NCI-H2107 treated with DMSO at 0.1 percent for 48 hours (cell line): ENCODE data around the gene LINGO3.
"Not testable (repeated sequence)": the region's sequence is repeated elsewhere in the genome, so short reads cannot be mapped to it uniquely, and the experiment has no call there.

Experiments
- DNase-seq: peaks from one replicate; lab custom pipeline; 2025; ENCODE audit not compliant: unreplicated experiment; lab: John Stamatoyannopoulos, UW

LINGO3 gene

DNA sequence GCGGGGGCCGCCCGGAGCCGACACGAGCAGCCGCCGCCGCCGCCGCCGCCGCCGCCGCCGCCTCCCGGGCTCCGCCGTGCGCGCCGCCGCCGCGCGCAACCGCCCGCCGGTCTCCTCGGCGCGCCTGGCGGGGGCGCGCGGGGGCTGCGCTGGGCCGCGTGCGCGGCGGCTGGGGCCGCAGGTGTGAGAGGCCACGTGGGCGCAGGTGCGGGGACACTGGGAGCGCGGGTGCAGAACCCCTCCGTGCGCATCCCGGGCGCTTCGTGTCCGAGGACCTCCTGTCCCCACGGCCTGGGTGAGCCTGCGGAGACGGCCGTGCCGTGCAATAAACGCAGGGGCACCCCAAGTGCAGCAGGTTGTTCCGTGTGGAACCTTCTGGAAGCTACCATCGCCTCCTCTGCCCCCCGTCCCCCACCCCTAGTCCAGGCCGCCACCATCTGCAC lies at the start of gene LINGO3:
Gene LINGO3 (minus strand): TSS at position 41 of the 443 bp plus-strand sequence. CDS start 16,378 bp downstream, outside the sequence.
- no peak for DNase-seq

GRCh38 chr19:2356036-2356646 lies 48.2 kb upstream of the LINGO3 start:
- no peak for DNase-seq

DNA sequence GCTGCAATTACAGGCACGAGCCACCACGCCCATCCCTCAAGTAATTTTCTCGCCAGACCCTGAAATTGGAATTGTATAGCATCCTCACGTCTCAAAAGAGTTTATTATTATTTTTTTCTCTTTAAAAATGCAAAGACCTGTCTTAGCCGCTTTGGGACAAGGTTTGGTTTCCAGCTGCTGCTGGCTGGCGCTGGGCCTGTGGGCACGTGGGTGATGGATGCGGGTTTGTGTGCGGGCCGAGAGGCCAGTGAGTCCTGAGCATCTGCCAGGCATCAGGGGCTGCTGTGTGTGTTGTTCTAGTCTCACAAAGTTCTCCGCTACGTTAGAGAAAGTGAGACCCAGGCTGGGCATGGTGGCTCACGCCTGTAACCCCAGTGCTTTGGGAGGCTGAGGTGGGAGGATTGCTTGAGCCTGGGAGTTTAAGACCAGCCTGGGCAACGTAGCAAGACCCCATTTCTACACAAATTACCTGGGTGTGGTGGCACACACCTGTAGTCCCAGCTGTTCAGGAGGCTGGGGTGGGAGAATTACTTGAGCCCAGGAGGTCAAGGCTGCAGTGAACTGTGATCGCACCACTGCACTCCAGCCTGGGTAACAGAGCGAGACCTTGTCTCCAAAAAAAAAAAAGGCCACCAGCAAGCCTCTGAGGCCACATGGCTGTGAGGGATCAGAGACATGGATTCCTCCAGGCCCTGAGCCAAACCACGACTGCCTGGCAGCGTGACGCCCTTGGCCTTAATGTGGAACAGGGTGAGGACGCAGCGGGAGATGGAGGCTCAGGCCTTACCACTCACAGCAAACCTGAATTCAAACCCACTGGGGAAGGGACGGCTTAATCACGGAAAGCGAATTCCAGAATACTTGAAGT lies 47.4 kb upstream of the LINGO3 start:
- DNase-seq: no peak

DNA sequence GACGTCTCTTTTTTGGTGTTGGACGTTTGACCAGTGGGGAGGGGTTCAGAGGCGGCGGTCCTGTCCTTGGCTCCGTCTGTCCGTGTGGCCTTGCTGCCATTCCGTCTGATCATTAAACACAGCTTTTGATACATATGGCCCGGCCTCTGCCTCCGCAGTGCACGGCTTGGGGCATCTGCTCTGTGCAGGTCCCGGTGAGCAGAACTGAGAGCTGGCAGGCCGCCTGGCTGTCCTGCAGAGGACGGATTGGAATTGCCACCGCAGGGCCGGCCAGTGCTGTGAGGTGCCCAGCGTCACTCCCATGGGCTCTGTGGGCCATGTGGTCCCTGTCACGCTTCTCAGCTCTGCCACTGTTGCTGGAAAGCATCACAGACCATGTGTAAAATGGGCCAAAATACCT lies 46.7 kb upstream of the LINGO3 start:
- no peak for DNase-seq

- no peak for DNase-seq
These were observed 46.1 kb upstream of the LINGO3 start for GRCh38 chr19:2353887-2354592.

GRCh38 chr19:2353159-2353886 lies 45.4 kb upstream of the LINGO3 start:
- DNase-seq: no peak

DNA sequence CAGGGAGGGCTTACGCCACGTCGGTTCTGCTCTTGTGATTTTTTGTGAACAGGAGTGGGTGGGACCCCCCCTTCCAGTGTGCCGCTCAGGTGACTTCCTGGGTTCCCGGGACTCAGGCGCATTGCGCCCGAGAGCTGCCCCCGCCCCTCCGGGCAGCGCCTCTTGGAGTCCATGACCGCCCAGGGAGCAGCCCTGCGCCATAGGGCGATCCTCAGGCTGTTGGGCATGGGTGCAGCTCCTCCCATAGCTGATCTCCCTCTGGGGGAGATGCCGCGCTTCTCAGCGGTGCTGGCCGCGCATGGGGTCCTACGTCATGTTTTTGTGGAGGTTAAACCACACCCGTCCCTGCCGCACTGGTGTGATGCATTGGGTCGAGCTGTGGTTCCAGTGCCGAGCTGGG lies 44.2 kb upstream of the LINGO3 start:
- no peak for DNase-seq

GRCh38 chr19:2351591-2351990 lies 43.6 kb upstream of the LINGO3 start:
- DNase-seq: no peak

DNA sequence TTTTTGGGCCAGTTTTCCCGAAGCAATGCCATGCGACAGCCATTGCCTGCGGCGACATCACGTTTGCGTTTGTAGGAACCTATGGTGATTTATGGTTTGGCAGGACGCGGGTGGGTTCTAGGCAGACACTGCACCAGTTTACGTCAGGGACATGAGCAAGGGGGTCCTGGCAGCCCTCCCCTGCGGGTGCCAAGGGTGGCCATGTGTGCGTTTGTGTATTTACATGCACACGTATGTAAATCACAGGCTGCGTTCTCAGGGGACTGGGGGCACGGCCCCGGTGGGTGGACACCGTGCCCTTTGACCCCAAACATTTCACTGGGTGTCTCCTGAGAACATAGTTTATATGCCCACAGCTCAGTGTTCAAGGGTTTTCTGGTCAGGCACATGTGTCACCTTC lies 42.7 kb upstream of the LINGO3 start:
- no peak for DNase-seq

DNA sequence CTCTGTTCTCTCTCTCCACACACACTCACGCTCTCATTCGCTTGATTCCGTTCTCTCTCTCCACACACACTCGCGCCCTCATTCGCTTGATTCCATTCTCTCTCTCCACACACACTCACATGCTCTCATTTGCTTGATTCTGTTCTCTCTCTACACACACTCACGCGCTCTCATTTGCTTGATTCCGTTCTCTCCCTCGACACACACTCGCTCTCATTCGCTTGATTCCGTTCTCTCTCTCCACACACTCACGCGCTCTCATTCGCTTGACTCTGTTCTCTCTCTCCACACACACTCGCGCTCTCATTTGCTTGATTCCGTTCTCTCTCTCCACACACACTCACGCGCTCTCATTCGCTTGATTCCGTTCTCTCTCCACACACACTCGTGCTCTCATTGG lies 41.9 kb upstream of the LINGO3 start:
- not testable (repeated sequence) for DNase-seq

DNA sequence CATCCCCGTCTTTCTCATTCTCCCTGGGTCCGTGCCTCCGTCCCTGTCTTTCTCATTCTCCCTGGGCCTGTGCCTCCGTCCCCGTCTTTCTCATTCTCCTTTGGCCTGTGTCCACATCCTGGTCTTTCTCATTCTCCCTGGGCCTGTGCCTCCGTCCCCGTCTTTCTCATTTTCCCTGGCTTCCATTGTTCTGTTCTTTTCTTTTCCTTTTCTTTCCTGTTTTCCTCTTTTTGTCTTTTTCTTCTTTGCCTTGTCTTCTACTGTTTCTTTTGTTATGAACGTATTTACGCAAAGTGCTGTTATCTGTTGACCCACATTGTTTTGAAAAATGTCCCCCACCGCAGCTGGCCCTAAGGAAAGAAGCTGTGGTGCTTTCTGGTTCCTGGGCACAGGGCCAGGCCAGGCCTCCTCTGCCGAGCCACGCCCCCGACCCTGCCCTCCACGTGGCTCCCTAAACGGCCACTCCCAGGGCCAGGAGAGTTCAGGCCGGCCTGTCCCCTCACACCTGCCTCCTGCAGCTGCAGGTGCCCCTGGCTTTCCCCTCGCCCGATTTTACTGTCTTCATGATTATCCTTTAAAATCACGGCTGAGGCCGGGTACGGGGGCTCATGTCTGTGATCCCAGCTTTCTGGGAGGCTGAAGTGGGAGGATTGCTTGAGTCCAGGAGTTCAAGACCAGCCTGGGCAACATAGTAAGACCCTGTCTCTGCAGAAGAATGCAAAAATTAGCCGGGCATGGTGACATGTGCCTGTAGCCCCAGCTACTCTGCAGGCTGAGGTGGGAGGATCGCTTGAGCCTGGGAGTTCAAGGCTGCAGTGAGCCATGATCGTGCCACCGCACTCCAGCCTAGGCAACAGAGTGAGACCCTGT lies 38.1 kb upstream of the LINGO3 start:
- no peak for DNase-seq

DNA sequence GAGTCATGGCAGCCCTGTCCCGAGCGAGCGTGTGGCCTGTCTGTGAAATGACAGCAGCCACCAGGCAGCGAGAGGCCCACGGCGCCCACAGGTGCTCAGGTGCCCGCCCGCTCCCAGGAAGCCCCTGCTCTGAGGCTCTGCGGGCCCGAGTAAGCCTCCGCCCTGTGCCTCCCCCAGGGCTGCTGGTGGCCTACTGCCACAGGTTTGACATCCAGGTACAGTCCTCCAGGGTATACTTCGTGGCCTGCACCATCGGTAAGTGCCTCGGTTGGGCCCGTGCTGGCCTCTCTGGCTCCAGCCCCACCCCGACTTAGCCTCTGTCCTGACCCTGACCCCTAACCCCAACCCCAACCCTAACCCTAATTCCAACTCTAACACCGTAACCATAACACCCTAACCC lies 37.1 kb upstream of the LINGO3 start:
- no peak for DNase-seq

- DNase-seq: no peak
These were observed 36.5 kb upstream of the LINGO3 start for GRCh38 chr19:2344381-2344870.

GRCh38 chr19:2343289-2343982 lies 35.5 kb upstream of the LINGO3 start:
- no peak for DNase-seq

GRCh38 chr19:2342656-2343288 lies 34.8 kb upstream of the LINGO3 start:
- DNase-seq: no peak

DNA sequence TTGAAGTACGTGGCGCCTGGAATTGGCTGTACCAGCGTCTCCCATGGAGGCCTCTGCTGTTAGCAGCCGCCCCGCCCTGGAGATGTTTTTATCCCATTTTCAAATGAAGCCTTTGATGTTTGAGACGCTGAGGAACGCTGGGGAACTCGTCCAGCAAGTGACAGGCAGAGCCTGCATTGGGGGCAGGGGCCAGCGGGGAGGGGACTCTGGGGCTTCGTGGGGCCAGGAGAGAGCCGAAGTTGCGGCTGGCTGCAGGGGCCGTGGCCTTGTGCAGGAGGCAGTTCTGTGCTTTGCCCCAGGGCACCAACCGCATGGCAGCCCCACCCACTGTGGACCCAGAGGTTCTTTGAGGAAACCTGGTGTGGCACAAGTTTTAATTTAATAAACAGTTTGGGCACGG lies 34.0 kb upstream of the LINGO3 start:
- DNase-seq: no peak

GRCh38 chr19:2341244-2341751 lies 33.3 kb upstream of the LINGO3 start:
- no peak for DNase-seq

- DNase-seq: no peak
These were observed 32.7 kb upstream of the LINGO3 start for GRCh38 chr19:2340496-2341243.
